HepG2 (cell line): ENCODE data around the gene STC2. TPM values are rescaled to one million over a fixed set of nuclear protein-coding genes. Genes with fewer than 3 reads are reported as not detected.

Experiments used
- CEBPB ChIP-seq: IDR thresholded peaks from 2 replicates; pipeline ENCODE4 v1.6.1; 2011; ENCODE audit warnings: low read depth, low read length, improper control_type of control experiment, borderline replicate concordance
- EEA1 ChIP-seq: sonication (generic); formaldehyde crosslinking; IDR thresholded peaks from 2 replicates; pipeline ENCODE4 v1.5.1; 2020; ENCODE audit warnings: mild to moderate bottlenecking, missing genetic modification reagents, borderline replicate concordance
- GATAD1 ChIP-seq: IDR thresholded peaks from 2 replicates; pipeline ENCODE4 v1.6.1; 2016; ENCODE audit warnings: missing genetic modification reagents, missing compliant biosample characterization
- HOMEZ ChIP-seq: IDR thresholded peaks from 2 replicates; pipeline ENCODE4 v1.6.1; 2016; ENCODE audit warnings: low read depth
- JDP2 ChIP-seq: sonication (generic); formaldehyde crosslinking; IDR thresholded peaks from 2 replicates; pipeline ENCODE4 v1.8.1; 2022; ENCODE audit warnings: missing genetic modification reagents, borderline replicate concordance
- NFKBIZ ChIP-seq: IDR thresholded peaks from 2 replicates; pipeline ENCODE4 v1.6.1; 2018; ENCODE audit warnings: missing genetic modification reagents, missing compliant biosample characterization
- SAP130 ChIP-seq: IDR thresholded peaks from 2 replicates; pipeline ENCODE4 v1.6.1; 2016; ENCODE audit warnings: low read depth
- SMYD3 ChIP-seq: sonication (generic); formaldehyde crosslinking; IDR thresholded peaks from 2 replicates; pipeline ENCODE4 v1.8.1; 2023; ENCODE audit warnings: mild to moderate bottlenecking, missing genetic modification reagents
- TAF1 ChIP-seq: sonication (generic); formaldehyde crosslinking; IDR thresholded peaks from 2 replicates; pipeline ENCODE4 v1.4.0; 2020; ENCODE audit warnings: missing genetic modification reagents
- TMF1 ChIP-seq: sonication (generic); formaldehyde crosslinking; IDR thresholded peaks from 2 replicates; pipeline ENCODE4 v1.8.1; 2022; ENCODE audit warnings: low read depth, missing genetic modification reagents
- ZBTB1 ChIP-seq: sonication (generic); formaldehyde crosslinking; IDR thresholded peaks from 2 replicates; pipeline ENCODE4 v1.4.0; 2020; ENCODE audit warnings: missing genetic modification reagents, borderline replicate concordance
- ZBTB33 ChIP-seq: sonication (generic); formaldehyde crosslinking; IDR thresholded peaks from 2 replicates; pipeline ENCODE4 v1.4.0; 2020; ENCODE audit warnings: missing genetic modification reagents
- ZHX2 ChIP-seq, 2 experiments: sonication (generic) in 1 of 2; formaldehyde crosslinking in 1 of 2; IDR thresholded peaks; 2 replicates each; pipeline versions ENCODE4 v1.6.1 to v1.9.0; 2014 to 2022; ENCODE audit warnings: antibody characterized with exemption in 1 of 2, borderline replicate concordance in 1 of 2, inconsistent platforms in 1 of 2, low read depth in 1 of 2, missing genetic modification reagents in 1 of 2
- ZNF160 ChIP-seq: sonication (generic); formaldehyde crosslinking; IDR thresholded peaks from 2 replicates; pipeline ENCODE4 v1.8.0; 2022; ENCODE audit warnings: mild to moderate bottlenecking, inconsistent platforms, missing genetic modification reagents
- ZNF180 ChIP-seq: sonication (generic); formaldehyde crosslinking; IDR thresholded peaks from 2 replicates; pipeline ENCODE4 v1.4.0; 2020; ENCODE audit warnings: low read depth, missing genetic modification reagents, borderline replicate concordance
- ZNF317 ChIP-seq: sonication (generic); formaldehyde crosslinking; IDR thresholded peaks from 2 replicates; pipeline ENCODE4 v1.5.0; 2020; ENCODE audit warnings: mild to moderate bottlenecking, missing genetic modification reagents
- ZNF329 ChIP-seq: sonication (generic); formaldehyde crosslinking; IDR thresholded peaks from 2 replicates; pipeline ENCODE4 v1.9.0; 2021; ENCODE audit warnings: low read depth, mild to moderate bottlenecking, missing genetic modification reagents
- ZNF770 ChIP-seq: sonication (generic); formaldehyde crosslinking; IDR thresholded peaks from 2 replicates; pipeline ENCODE4 v1.5.0; 2020; ENCODE audit warnings: mild to moderate bottlenecking, missing genetic modification reagents
- ZSCAN29 ChIP-seq: sonication (generic); formaldehyde crosslinking; conservative IDR thresholded peaks from 2 replicates; pipeline ENCODE4 v1.4.0; 2020; ENCODE audit warnings: mild to moderate bottlenecking, missing genetic modification reagents
- polyA plus RNA-seq, 8 experiments: library from polyadenylated mRNA; depleted of rRNA in 3 of 8; stranded (reverse) in 7 of 8; unstranded in 1 of 8; fragments of >200 nt; fragmentation: Illumina TruSeq in 4 of 8; extraction: Trizol in 4 of 8; gene quantifications; 2 replicates each; pipeline versions ENCODE4 v1.2.1 to v1.2.3, GENCODE V29; 2011 to 2016; ENCODE audit warnings: low read depth in 4 of 8, missing spikeins in 1 of 8, mixed read lengths in 1 of 8; ENCODE audit not compliant: insufficient read depth in 1 of 8
- total RNA-seq, 5 experiments: library from RNA; depleted of rRNA; stranded (reverse); fragments of >200 nt; fragmentation: Illumina TruSeq; extraction: Trizol; gene quantifications; 2 replicates each; pipeline ENCODE4 v1.2.3, GENCODE V29; 2016; ENCODE audit warnings: low read depth in 1 of 5

Gene STC2
- total and polyA plus RNA-seq, 2 of the 13 experiments (the other 11 are each of a cell fraction or from before 2014, with no cell fraction given) = 27.1 to 69.2 TPM

DNA sequence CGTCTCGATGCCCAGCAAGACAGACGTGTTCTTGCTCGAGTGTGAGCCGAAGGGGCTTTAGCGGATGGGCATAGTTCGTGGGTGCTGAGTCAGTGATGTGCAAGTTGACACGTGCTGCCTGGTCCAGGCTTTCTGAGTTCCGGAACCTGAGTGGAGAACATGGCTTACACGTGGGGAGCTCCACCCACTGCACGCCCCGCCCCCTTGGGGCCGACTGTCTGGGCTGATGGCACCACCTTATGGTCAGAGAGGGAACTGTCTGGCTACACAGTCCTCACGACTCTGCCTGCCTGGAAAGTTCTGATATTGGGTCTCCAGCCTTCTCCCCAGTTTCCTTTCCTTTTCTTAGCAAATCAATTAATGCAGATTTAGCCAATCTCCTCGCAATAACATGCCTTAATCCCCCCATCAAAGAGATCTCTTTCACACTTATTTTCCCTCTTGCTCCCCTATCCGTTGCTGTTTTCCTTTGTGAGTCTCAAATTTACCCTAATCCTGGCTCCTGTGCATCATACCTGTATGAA lies 3.8 kb upstream of the STC2 start (continued):
- no peak for TF ChIP-seq ZHX2 (IDR thresholded peaks at IDR 0.05; ENCODE audit: low read depth)
- no peak for TF ChIP-seq ZHX2 (CRISPR knock-in tag; IDR thresholded peaks at IDR 0.05; ENCODE audit: borderline replicate concordance)
- TF ChIP-seq TAF1 (CRISPR knock-in tag) = 0 out of 2 replicates have a peak, but pooled peaks have one; percentile 40
- TF ChIP-seq CEBPB = no peak
- TF ChIP-seq EEA1 (CRISPR knock-in tag) = no peak
- TF ChIP-seq ZNF329 = peak; percentile 79; the same call in 1 of the 2 replicates
- TF ChIP-seq SMYD3 (CRISPR knock-in tag) = no peak
- TF ChIP-seq ZNF317 (CRISPR knock-in tag) = no peak
- TF ChIP-seq JDP2 = no peak
- TF ChIP-seq ZNF160 (CRISPR knock-in tag) = no peak
- peak; percentile 56; the same call in 1 of the 2 replicates for TF ChIP-seq GATAD1 (CRISPR knock-in tag)
- no peak for TF ChIP-seq NFKBIZ (CRISPR knock-in tag)
- no peak for TF ChIP-seq ZBTB1 (CRISPR knock-in tag)
- 0 out of 2 replicates have a peak, but pooled peaks have one; percentile 35 for TF ChIP-seq ZSCAN29 (CRISPR knock-in tag)
- peak; percentile 87 for TF ChIP-seq ZBTB33 (CRISPR knock-in tag)
- no peak for TF ChIP-seq ZNF770 (CRISPR knock-in tag)
- TF ChIP-seq TMF1 (CRISPR knock-in tag) = no peak
- peak; percentile 82 for TF ChIP-seq SAP130 (CRISPR knock-in tag)
- TF ChIP-seq ZNF180 (CRISPR knock-in tag) = no peak
- peak; percentile 66; the same call in 1 of the 2 replicates for TF ChIP-seq HOMEZ (CRISPR knock-in tag)
